ENCODE measurements around the gene NHSL1.

The NHSL1 gene

GRCh38 chr6:138529478-138529877 lies 30.2 kb upstream of the NHSL1 start:
- no peaks in the 10 kb centered on the region for H3K4me1 ChIP-seq (ENCODE audit: control extremely low read depth in 1 of 4, control insufficient read depth in 4 of 4, insufficient read depth in 4 of 4, low read length in 3 of 4)
- H3K27ac ChIP-seq (ENCODE audit: insufficient read depth in 1 of 2, low read depth in 1 of 2, low read length in 2 of 2, poor library complexity in 1 of 2, severe bottlenecking in 2 of 2), result no peak overlapping the region
- POLR2A ChIA-PET, result no interaction called here
- CTCF ChIA-PET, result interaction anchor here (0.8 to 1.0 kb wide), 2 partner anchors 9 to 40 kb away, joined by 3 read pairs; no protein-coding TSS in a partner anchor
- no peaks in the 10 kb centered on the region for H3K36me3 ChIP-seq (ENCODE audit: control insufficient read depth in 4 of 4, insufficient read depth in 4 of 4, low read length in 3 of 4)
- 98% methylated on average over 3 of the region's 3 CpGs for WGBS (ENCODE audit: insufficient coverage)
- no peaks in the 10 kb centered on the region for H3K9me3 ChIP-seq (ENCODE audit: control extremely low read depth in 1 of 5, control insufficient read depth in 4 of 5, insufficient read depth in 2 of 5, low read depth in 1 of 5, low read length in 4 of 5)
- no peaks in the 10 kb centered on the region for H3K27me3 ChIP-seq (replicated peaks in 2 of 5; ENCODE audit: control insufficient read depth in 4 of 5, insufficient read depth in 5 of 5, low read length in 4 of 5)
- no peak for DNase-seq
- no peak overlapping the region for H3K4me3 ChIP-seq (ENCODE audit: control insufficient read depth in 1 of 7, extremely low read depth in 1 of 7, insufficient read depth in 4 of 7, low read depth in 2 of 7, low read length in 6 of 7)

- WGBS (ENCODE audit: insufficient coverage), result 94% methylated on average over 2 of the region's 2 CpGs
- H3K27me3 ChIP-seq (replicated peaks in 2 of 5; ENCODE audit: control insufficient read depth in 4 of 5, insufficient read depth in 5 of 5, low read length in 4 of 5), result no peaks in the 10 kb centered on the region
- ChIA-PET POLR2A (no interaction called here), CTCF (interaction anchor here (1.0 kb wide), 1 partner anchor 41 kb away, joined by 3 read pairs; no protein-coding TSS in a partner anchor)
- H3K4me1 ChIP-seq (ENCODE audit: control extremely low read depth in 1 of 4, control insufficient read depth in 4 of 4, insufficient read depth in 4 of 4, low read length in 3 of 4), result no peaks in the 10 kb centered on the region
- DNase-seq, result no peak
- H3K27ac ChIP-seq (ENCODE audit: insufficient read depth in 1 of 2, low read depth in 1 of 2, low read length in 2 of 2, poor library complexity in 1 of 2, severe bottlenecking in 2 of 2), result no peak overlapping the region
- H3K36me3 ChIP-seq (ENCODE audit: control insufficient read depth in 4 of 4, insufficient read depth in 4 of 4, low read length in 3 of 4), result no peaks in the 10 kb centered on the region
- no peak overlapping the region for H3K4me3 ChIP-seq (ENCODE audit: control insufficient read depth in 1 of 7, extremely low read depth in 1 of 7, insufficient read depth in 4 of 7, low read depth in 2 of 7, low read length in 6 of 7)
- H3K9me3 ChIP-seq (ENCODE audit: control extremely low read depth in 1 of 5, control insufficient read depth in 4 of 5, insufficient read depth in 2 of 5, low read depth in 1 of 5, low read length in 4 of 5), result no peaks in the 10 kb centered on the region
Measured at GRCh38 chr6:138528956-138529355, 29.7 kb upstream of the NHSL1 start.

- no CpG with 5 or more reads among the region's 1 CpG for WGBS (ENCODE audit: insufficient coverage)
- Histone ChIP-seq H3K36me3 (ENCODE audit: control insufficient read depth in 4 of 4, insufficient read depth in 4 of 4, low read length in 3 of 4) (no peaks in the 10 kb centered on the region), H3K4me1 (ENCODE audit: control extremely low read depth in 1 of 4, control insufficient read depth in 4 of 4, insufficient read depth in 4 of 4, low read length in 3 of 4) (no peaks in the 10 kb centered on the region), H3K27ac (ENCODE audit: insufficient read depth in 1 of 2, low read depth in 1 of 2, low read length in 2 of 2, poor library complexity in 1 of 2, severe bottlenecking in 2 of 2) (no peak overlapping the region), H3K4me3 (ENCODE audit: control insufficient read depth in 1 of 7, extremely low read depth in 1 of 7, insufficient read depth in 4 of 7, low read depth in 2 of 7, low read length in 6 of 7) (no peak overlapping the region), H3K9me3 (ENCODE audit: control extremely low read depth in 1 of 5, control insufficient read depth in 4 of 5, insufficient read depth in 2 of 5, low read depth in 1 of 5, low read length in 4 of 5) (no peaks in the 10 kb centered on the region), H3K27me3 (replicated peaks in 2 of 5; ENCODE audit: control insufficient read depth in 4 of 5, insufficient read depth in 5 of 5, low read length in 4 of 5) (no peaks in the 10 kb centered on the region)
- ChIA-PET POLR2A (no interaction called here), CTCF (no interaction called here)
- DNase-seq, result no peak
Measured at GRCh38 chr6:138528137-138528536, 28.8 kb upstream of the NHSL1 start.

- Histone ChIP-seq H3K4me3 (ENCODE audit: control insufficient read depth in 1 of 7, extremely low read depth in 1 of 7, insufficient read depth in 4 of 7, low read depth in 2 of 7, low read length in 6 of 7) (no peak overlapping the region), H3K27ac (ENCODE audit: insufficient read depth in 1 of 2, low read depth in 1 of 2, low read length in 2 of 2, poor library complexity in 1 of 2, severe bottlenecking in 2 of 2) (no peak overlapping the region), H3K36me3 (ENCODE audit: control insufficient read depth in 4 of 4, insufficient read depth in 4 of 4, low read length in 3 of 4) (no peaks in the 10 kb centered on the region), H3K27me3 (replicated peaks in 2 of 5; ENCODE audit: control insufficient read depth in 4 of 5, insufficient read depth in 5 of 5, low read length in 4 of 5) (no peaks in the 10 kb centered on the region), H3K4me1 (ENCODE audit: control extremely low read depth in 1 of 4, control insufficient read depth in 4 of 4, insufficient read depth in 4 of 4, low read length in 3 of 4) (peaks cover 0 to 4% (median 2%) of the 10 kb centered on the region in 4 experiments), H3K9me3 (ENCODE audit: control extremely low read depth in 1 of 5, control insufficient read depth in 4 of 5, insufficient read depth in 2 of 5, low read depth in 1 of 5, low read length in 4 of 5) (no peaks in the 10 kb centered on the region)
- 93% methylated on average over 2 of the region's 8 CpGs for WGBS (ENCODE audit: insufficient coverage)
- CTCF ChIA-PET, result no interaction called here
- POLR2A ChIA-PET, result no interaction called here
- no peak for DNase-seq
Measured at GRCh38 chr6:138527411-138528088, 28.3 kb upstream of the NHSL1 start.

- no peaks in the 10 kb centered on the region for H3K27me3 ChIP-seq (replicated peaks in 2 of 5; ENCODE audit: control insufficient read depth in 4 of 5, insufficient read depth in 5 of 5, low read length in 4 of 5)
- POLR2A ChIA-PET, result no interaction called here
- peaks cover 3 to 11% (median 8%) of the 10 kb centered on the region in 4 experiments for H3K4me1 ChIP-seq (ENCODE audit: control extremely low read depth in 1 of 4, control insufficient read depth in 4 of 4, insufficient read depth in 4 of 4, low read length in 3 of 4)
- no peaks in the 10 kb centered on the region for H3K36me3 ChIP-seq (ENCODE audit: control insufficient read depth in 4 of 4, insufficient read depth in 4 of 4, low read length in 3 of 4)
- H3K9me3 ChIP-seq (ENCODE audit: control extremely low read depth in 1 of 5, control insufficient read depth in 4 of 5, insufficient read depth in 2 of 5, low read depth in 1 of 5, low read length in 4 of 5), result no peaks in the 10 kb centered on the region
- H3K4me3 ChIP-seq (ENCODE audit: control insufficient read depth in 1 of 7, extremely low read depth in 1 of 7, insufficient read depth in 4 of 7, low read depth in 2 of 7, low read length in 6 of 7), result no peak overlapping the region
- 96% methylated on average over 7 of the region's 11 CpGs for WGBS (ENCODE audit: insufficient coverage)
- no peak for DNase-seq
- CTCF ChIA-PET, result no interaction called here
- no peak overlapping the region for H3K27ac ChIP-seq (ENCODE audit: insufficient read depth in 1 of 2, low read depth in 1 of 2, low read length in 2 of 2, poor library complexity in 1 of 2, severe bottlenecking in 2 of 2)
Measured at GRCh38 chr6:138526822-138527235, 27.5 kb upstream of the NHSL1 start.

- no peak overlapping the region for H3K27ac ChIP-seq (ENCODE audit: insufficient read depth in 1 of 2, low read depth in 1 of 2, low read length in 2 of 2, poor library complexity in 1 of 2, severe bottlenecking in 2 of 2)
- peaks cover 7 to 24% (median 16%) of the 10 kb centered on the region in 4 experiments for H3K4me1 ChIP-seq (ENCODE audit: control extremely low read depth in 1 of 4, control insufficient read depth in 4 of 4, insufficient read depth in 4 of 4, low read length in 3 of 4)
- no peak for DNase-seq
- no peak overlapping the region for H3K4me3 ChIP-seq (ENCODE audit: control insufficient read depth in 1 of 7, extremely low read depth in 1 of 7, insufficient read depth in 4 of 7, low read depth in 2 of 7, low read length in 6 of 7)
- no peaks in the 10 kb centered on the region for H3K27me3 ChIP-seq (replicated peaks in 2 of 5; ENCODE audit: control insufficient read depth in 4 of 5, insufficient read depth in 5 of 5, low read length in 4 of 5)
- no CpG with 5 or more reads among the region's 4 CpGs for WGBS (ENCODE audit: insufficient coverage)
- no peaks in the 10 kb centered on the region for H3K36me3 ChIP-seq (ENCODE audit: control insufficient read depth in 4 of 4, insufficient read depth in 4 of 4, low read length in 3 of 4)
- POLR2A ChIA-PET, result no interaction called here
- CTCF ChIA-PET, result interaction anchor here (0.9 to 2.1 kb wide), 4 partner anchors 12 to 408 kb away, joined by 3 to 6 read pairs (median 4); no protein-coding TSS in a partner anchor
- H3K9me3 ChIP-seq (ENCODE audit: control extremely low read depth in 1 of 5, control insufficient read depth in 4 of 5, insufficient read depth in 2 of 5, low read depth in 1 of 5, low read length in 4 of 5), result no peaks in the 10 kb centered on the region
Measured at GRCh38 chr6:138525355-138525754, 26.1 kb upstream of the NHSL1 start.

GRCh38 chr6:138524526-138524925 lies 25.2 kb upstream of the NHSL1 start:
- WGBS (ENCODE audit: insufficient coverage), result 50% methylated on average over 1 of the region's 2 CpGs
- H3K4me3 ChIP-seq (ENCODE audit: control insufficient read depth in 1 of 7, extremely low read depth in 1 of 7, insufficient read depth in 4 of 7, low read depth in 2 of 7, low read length in 6 of 7), result no peak overlapping the region
- peaks cover 7 to 24% (median 16%) of the 10 kb centered on the region in 4 experiments for H3K4me1 ChIP-seq (ENCODE audit: control extremely low read depth in 1 of 4, control insufficient read depth in 4 of 4, insufficient read depth in 4 of 4, low read length in 3 of 4)
- H3K27ac ChIP-seq (ENCODE audit: insufficient read depth in 1 of 2, low read depth in 1 of 2, low read length in 2 of 2, poor library complexity in 1 of 2, severe bottlenecking in 2 of 2), result no peak overlapping the region
- no peaks in the 10 kb centered on the region for H3K27me3 ChIP-seq (replicated peaks in 2 of 5; ENCODE audit: control insufficient read depth in 4 of 5, insufficient read depth in 5 of 5, low read length in 4 of 5)
- H3K36me3 ChIP-seq (ENCODE audit: control insufficient read depth in 4 of 4, insufficient read depth in 4 of 4, low read length in 3 of 4), result no peaks in the 10 kb centered on the region
- ChIA-PET POLR2A (no interaction called here), CTCF (interaction anchor here (0.9 to 2.1 kb wide), 3 partner anchors 13 to 407 kb away, joined by 3 to 6 read pairs (median 4); no protein-coding TSS in a partner anchor)
- H3K9me3 ChIP-seq (ENCODE audit: control extremely low read depth in 1 of 5, control insufficient read depth in 4 of 5, insufficient read depth in 2 of 5, low read depth in 1 of 5, low read length in 4 of 5), result no peaks in the 10 kb centered on the region
- DNase-seq, result no peak

All from common myeloid progenitor, CD34-positive (primary cell).